HepG2 (cell line): ENCODE data around the gene ZFPM1. TPM values are rescaled to one million over a fixed set of nuclear protein-coding genes. Genes with fewer than 3 reads are reported as not detected.

Experiments
- CBX2 ChIP-seq, 2 experiments: fragments of 200-600 bp in 1 of 2; sonication (generic); formaldehyde crosslinking in 1 of 2; IDR thresholded peaks; 2 replicates each; pipeline versions ENCODE4 v1.7.0 to v1.8.1; 2018 to 2022; ENCODE audit warnings: low read depth in 2 of 2, low read length in 1 of 2, mild to moderate bottlenecking in 1 of 2, missing genetic modification reagents in 1 of 2
- DNMT3B ChIP-seq: conservative IDR thresholded peaks from 2 replicates; pipeline ENCODE4 v1.6.1; 2016; ENCODE audit warnings: missing biosample characterization, control low read depth
- EHMT2 ChIP-seq: fragments of 200-600 bp; sonication (generic); IDR thresholded peaks from 2 replicates; pipeline ENCODE4 v1.7.0; 2017; ENCODE audit warnings: antibody characterized with exemption, low read depth, low read length, borderline replicate concordance
- IRF1 ChIP-seq: sonication (generic); formaldehyde crosslinking; IDR thresholded peaks from 2 replicates; pipeline ENCODE4 v1.4.0; 2020; ENCODE audit warnings: low read depth, mild to moderate bottlenecking, missing genetic modification reagents
- NR0B2 ChIP-seq: sonication (generic); formaldehyde crosslinking; IDR thresholded peaks from 2 replicates; pipeline ENCODE4 v1.4.0; 2020; ENCODE audit warnings: mild to moderate bottlenecking, missing genetic modification reagents
- PAWR ChIP-seq: sonication (generic); formaldehyde crosslinking; IDR thresholded peaks from 2 replicates; pipeline ENCODE4 v1.4.0; 2020; ENCODE audit warnings: missing genetic modification reagents, mild to moderate bottlenecking, borderline replicate concordance
- SMC3 ChIP-seq: IDR thresholded peaks from 2 replicates; pipeline ENCODE4 v1.6.1; 2011; ENCODE audit warnings: low read length, improper control_type of control experiment
- TFE3 ChIP-seq: IDR thresholded peaks from 2 replicates; pipeline ENCODE4 v1.6.1; 2016
- THAP9 ChIP-seq: sonication (generic); formaldehyde crosslinking; IDR thresholded peaks from 2 replicates; pipeline ENCODE4; 2020; ENCODE audit warnings: missing genetic modification reagents, mild to moderate bottlenecking, borderline replicate concordance
- XRCC5 ChIP-seq: fragments of 200-400 bp; formaldehyde crosslinking; optimal IDR thresholded peaks from 2 replicates; pipeline ENCODE3; 2017; ENCODE audit warnings: mild to moderate bottlenecking, low read length
- ZNF180 ChIP-seq: sonication (generic); formaldehyde crosslinking; IDR thresholded peaks from 2 replicates; pipeline ENCODE4 v1.4.0; 2020; ENCODE audit warnings: low read depth, missing genetic modification reagents, borderline replicate concordance
- ZNF230 ChIP-seq: sonication (generic); formaldehyde crosslinking; IDR thresholded peaks from 2 replicates; pipeline ENCODE4 v1.4.0; 2020; ENCODE audit warnings: mild to moderate bottlenecking, missing genetic modification reagents
- ZNF367 ChIP-seq: sonication (generic); formaldehyde crosslinking; IDR thresholded peaks from 2 replicates; pipeline ENCODE4 v1.4.0; 2020; ENCODE audit warnings: missing genetic modification reagents, borderline replicate concordance
- ZNF512B ChIP-seq: sonication (generic); formaldehyde crosslinking; IDR thresholded peaks from 2 replicates; pipeline ENCODE4 v1.5.1; 2020; ENCODE audit warnings: missing genetic modification reagents, mild to moderate bottlenecking, borderline replicate concordance
- ZNF7 ChIP-seq: IDR thresholded peaks from 2 replicates; pipeline ENCODE4 v1.6.1; 2016; ENCODE audit warnings: missing biosample characterization, missing genetic modification reagents
- ZSCAN25 ChIP-seq: sonication (generic); formaldehyde crosslinking; IDR thresholded peaks from 2 replicates; pipeline ENCODE4 v1.8.0; 2022; ENCODE audit warnings: mild to moderate bottlenecking, missing genetic modification reagents
- polyA plus RNA-seq, 8 experiments: library from polyadenylated mRNA; depleted of rRNA in 3 of 8; stranded (reverse) in 7 of 8; unstranded in 1 of 8; fragments of >200 nt; fragmentation: Illumina TruSeq in 4 of 8; extraction: Trizol in 4 of 8; gene quantifications; 2 replicates each; pipeline versions ENCODE4 v1.2.1 to v1.2.3, GENCODE V29; 2011 to 2016; ENCODE audit warnings: low read depth in 4 of 8, missing spikeins in 1 of 8, mixed read lengths in 1 of 8; ENCODE audit not compliant: insufficient read depth in 1 of 8
- total RNA-seq, 5 experiments: library from RNA; depleted of rRNA; stranded (reverse); fragments of >200 nt; fragmentation: Illumina TruSeq; extraction: Trizol; gene quantifications; 2 replicates each; pipeline ENCODE4 v1.2.3, GENCODE V29; 2016; ENCODE audit warnings: low read depth in 1 of 5

Gene ZFPM1
- total and polyA plus RNA-seq, 2 of the 13 experiments (the other 11 are each of a cell fraction or from before 2014, with no cell fraction given): 1.3 to 3.8 TPM

GRCh38 chr16:88560714-88561484 is 107.8 kb downstream of the ZFPM1 start (continued):
- peak; percentile 100 for TF ChIP-seq EHMT2
- TF ChIP-seq NR0B2: peak; percentile 95
- peak; percentile 96; the same call in 1 of the 2 replicates for TF ChIP-seq ZNF180 (CRISPR knock-in tag)
- TF ChIP-seq IRF1 (CRISPR knock-in tag): peak; percentile 98; the same call in 1 of the 2 replicates
- TF ChIP-seq XRCC5: no peak
- peak; percentile 99; the same call in 1 of the 2 replicates for TF ChIP-seq ZNF367 (CRISPR knock-in tag)
- no peak for TF ChIP-seq SMC3
- TF ChIP-seq DNMT3B (CRISPR knock-in tag): peak; percentile 100
- TF ChIP-seq ZNF512B (CRISPR knock-in tag): peak; percentile 76; the same call in 1 of the 2 replicates
- TF ChIP-seq ZNF7 (CRISPR knock-in tag): peak; percentile 97
- TF ChIP-seq ZSCAN25 (CRISPR knock-in tag): peak; percentile 94
- TF ChIP-seq THAP9 (CRISPR knock-in tag): peak; percentile 69
- TF ChIP-seq TFE3: peak; percentile 99
- TF ChIP-seq CBX2 (IDR thresholded peaks at IDR 0.05; ENCODE audit: low read depth, low read length): no peak
- peak; percentile 95; the same call in 1 of the 2 replicates for TF ChIP-seq CBX2 (CRISPR knock-in tag; IDR thresholded peaks at IDR 0.05; ENCODE audit: low read depth)
- peak; percentile 97; the same call in 1 of the 2 replicates for TF ChIP-seq PAWR
- peak; percentile 99 for TF ChIP-seq ZNF230
